ENCODE data around the gene CKS2.

CKS2 gene

DNA sequence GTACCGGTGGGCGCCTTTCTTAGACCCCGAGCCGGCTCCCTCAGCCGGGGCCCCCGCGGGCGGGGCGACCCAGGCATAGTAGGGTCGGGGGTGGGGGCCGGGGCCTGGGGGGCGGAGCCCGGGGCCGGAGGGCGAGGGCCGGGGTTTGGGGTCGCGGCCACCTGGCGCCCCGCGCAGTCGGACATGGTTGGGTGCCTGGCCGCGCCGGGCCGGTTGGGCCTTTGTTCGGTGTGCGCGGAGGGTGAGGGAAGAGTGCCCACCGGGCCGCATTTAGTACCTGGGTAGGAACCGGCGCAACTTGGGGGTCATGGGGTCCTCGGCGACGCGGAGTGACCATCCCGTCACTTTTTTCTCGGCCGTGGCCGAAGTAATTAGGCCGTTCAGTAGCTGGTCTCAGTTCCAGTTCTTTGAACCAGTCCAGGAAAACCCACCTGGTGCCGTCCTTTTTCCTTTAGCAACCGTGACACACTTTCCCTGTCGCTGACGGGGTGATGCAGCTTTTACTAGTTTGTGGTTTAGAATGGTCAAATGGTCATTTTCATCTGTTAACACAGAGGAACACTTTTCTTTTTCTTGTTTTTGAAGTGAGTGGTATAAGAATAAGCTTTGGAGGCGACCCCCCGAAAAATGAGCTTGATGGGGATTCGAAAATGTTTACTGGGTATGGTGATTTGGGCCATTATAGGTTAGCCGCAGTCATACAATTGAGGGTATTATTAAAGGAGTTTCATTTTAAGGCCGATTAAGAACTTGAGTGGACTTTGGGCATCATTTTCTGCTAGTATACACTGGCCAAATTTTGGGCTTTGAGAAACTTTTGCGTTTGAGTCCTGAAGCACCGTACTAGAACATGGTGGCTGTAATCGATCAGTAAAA is 589 bp downstream of the CKS2 start:
- no peak for DNase-seq (ENCODE audit: low spot score)

DNA sequence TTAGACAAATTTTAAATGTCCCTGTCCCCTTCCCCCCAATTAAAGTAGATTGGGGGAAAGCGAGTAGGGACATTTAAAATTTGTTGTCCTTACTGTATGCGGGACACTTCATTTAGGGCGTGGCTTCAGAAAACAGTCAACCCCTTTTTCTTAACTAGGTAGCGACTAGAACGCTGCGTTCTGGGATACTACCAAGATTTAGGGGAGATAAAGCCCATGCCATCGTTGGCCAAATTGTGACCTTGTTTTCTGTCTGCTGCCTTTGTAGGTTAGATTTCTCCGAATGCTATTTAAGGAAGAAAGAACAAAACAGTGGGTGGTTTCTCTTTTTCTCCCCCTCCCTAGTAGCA is 1.2 kb downstream of the CKS2 start:
- DNase-seq (ENCODE audit: low spot score), result peak; percentile 43

DNA sequence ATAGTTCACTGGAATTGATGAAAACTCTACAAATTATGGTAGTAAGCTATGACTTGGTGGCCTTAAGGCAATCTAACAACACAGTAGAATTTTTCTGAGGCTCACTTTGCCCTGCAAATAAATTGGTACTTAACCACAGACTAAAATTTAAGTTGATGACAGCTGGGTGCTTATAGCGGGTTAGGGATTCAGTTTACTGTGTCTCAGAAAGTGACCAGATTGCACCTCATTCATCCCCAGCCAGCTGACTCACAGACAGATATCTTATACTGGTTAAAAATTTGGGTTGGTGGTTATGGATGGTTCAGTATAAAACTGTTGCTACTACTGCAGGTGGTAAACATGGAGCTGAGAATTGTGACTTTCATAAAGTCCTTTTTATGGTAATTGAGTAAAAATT is 2.8 kb downstream of the CKS2 start:
- peak; percentile 40 for DNase-seq (ENCODE audit: low spot score)

DNA sequence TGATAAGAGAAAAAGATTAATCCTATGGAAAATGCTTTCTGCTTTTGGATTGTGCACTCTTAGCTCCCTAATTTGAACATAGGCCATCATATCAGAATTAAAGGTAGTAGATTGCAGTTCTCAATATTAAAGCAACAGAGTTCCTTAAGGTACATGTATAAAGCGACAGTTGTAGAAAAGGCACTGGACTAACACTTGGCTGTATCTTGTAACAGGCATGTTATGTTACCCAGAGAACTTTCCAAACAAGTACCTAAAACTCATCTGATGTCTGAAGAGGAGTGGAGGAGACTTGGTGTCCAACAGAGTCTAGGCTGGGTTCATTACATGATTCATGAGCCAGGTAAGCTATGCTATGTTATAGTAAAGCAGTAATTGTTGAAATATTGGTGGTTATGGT is 4.0 kb downstream of the CKS2 start:
- no peak for DNase-seq (ENCODE audit: low spot score)

DNA sequence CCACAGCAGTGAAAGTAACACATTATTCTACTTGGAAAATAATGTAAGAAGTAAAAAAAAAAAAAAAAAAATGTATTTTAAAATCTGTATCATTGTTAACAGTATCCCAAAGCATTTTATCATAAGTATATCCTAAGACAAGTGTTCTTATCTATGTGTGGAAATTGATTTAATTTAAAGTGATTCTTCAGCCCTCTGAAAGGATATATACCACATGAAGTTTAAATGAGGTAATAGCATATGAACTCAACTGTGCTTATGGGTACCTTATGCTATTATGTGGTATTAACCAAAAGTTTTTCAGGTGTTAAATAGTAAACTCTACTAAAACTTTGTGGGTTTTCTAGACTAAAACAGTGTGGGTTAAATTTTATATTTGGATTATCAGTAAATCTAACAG is 4.5 kb downstream of the CKS2 start:
- DNase-seq (ENCODE audit: low spot score), result no peak

DNA sequence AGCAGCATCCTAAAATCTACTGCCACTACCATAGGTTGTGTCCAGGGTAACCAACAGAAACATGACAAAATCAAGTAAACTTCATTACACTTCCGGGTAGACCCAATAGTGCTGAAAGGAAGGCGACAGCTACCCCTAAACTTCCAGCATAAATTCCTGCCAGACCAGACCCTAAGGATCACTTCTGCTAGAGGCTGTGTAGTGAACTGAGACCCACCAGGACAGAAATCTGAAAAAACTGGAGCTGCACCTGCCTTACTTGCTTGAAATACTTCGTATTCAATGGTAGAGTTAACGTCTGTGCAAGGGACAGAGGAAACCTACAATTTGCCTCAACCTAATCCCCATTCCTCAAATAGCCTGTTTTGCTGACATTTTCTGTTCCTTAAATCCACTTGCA is 6.3 kb downstream of the CKS2 start:
- DNase-seq (ENCODE audit: low spot score), result no peak

DNA sequence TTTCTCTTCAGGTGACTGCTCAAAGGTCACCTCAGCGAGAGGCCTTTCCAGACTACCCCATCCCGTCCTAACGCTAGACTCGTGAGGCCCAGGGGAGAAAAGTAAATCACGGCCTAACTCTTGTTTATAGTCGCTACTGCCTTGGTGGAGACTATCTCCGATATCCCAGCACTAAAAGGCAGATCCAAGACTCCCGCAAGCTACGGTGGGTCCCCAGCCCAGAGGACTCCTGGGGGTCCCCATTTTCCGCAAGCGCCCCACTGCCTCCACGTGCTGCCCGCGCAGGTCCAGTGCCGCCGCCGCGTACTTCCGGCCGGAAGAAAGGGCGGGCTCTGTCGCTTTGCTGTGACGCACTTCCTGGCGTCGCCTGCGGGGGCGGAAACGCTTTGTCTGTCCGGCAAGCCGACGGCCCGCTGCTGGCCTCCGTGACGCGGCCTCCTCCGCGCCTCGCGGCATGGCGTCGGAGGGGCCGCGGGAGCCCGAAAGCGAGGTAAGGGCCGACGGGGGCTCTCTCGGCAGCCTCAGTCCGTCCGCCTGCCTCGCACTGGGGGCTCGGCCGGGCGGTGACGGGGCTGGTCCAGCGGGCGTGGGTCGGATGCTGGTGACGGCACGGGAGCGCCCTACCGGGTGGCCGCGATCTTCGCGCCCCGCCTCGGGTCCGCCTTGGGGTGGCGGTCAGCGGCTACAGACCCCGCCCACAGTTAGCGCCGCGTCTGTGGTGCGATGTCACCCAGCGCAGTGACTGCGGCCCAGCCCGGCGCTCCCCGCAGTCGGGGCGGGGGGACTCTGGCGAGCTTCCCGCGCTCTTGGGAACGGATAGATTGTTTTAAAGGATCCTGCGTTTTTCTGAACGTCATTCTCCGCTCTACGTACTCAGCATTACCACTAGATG is 7.4 kb downstream of the CKS2 start, which contains the start of gene SECISBP2:
TSS of gene SECISBP2 (plus strand) at position 378 of the 892 bp plus-strand sequence. CDS start at position 455, 77 bp downstream.
- peak; percentile 95 for DNase-seq (ENCODE audit: low spot score)

DNA sequence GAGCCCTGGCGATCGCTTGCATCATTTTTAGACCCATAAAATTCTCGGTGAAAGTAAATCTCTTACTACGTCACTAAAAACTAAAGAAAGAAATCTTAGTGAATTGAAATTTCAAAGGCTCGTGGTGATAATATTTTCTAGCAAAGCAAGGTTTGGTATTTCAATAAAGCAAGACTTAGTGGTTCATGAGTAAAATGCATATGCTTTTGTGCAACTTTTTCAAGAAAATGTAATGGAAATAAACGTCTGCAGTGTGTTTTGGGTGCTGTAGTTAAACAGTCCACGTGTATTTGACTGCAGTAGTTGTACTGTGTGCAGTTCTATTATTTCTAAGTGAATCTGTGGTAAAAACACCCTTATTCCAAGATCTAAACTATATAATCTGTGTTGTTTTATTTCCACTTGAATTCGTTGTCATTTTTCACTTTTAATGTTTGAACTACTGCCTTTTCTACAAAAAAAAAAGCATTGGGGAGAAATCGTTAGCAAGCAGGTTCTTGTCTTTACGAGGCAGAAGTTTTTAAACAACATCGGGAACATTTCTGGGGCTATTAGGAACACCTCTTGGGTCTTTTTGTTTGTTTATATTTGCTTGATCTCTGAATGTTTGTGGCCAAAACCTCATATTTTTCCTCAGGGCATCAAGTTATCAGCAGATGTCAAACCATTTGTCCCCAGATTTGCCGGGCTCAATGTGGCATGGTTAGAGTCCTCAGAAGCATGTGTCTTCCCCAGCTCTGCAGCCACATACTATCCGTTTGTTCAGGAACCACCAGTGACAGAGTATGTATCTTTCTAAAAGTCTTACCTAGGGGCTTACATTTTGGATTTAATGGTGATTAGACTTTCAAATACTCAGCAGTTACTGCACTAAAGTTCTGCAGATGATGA is 8.3 kb downstream of the CKS2 start:
- DNase-seq (ENCODE audit: low spot score), result no peak

DNA sequence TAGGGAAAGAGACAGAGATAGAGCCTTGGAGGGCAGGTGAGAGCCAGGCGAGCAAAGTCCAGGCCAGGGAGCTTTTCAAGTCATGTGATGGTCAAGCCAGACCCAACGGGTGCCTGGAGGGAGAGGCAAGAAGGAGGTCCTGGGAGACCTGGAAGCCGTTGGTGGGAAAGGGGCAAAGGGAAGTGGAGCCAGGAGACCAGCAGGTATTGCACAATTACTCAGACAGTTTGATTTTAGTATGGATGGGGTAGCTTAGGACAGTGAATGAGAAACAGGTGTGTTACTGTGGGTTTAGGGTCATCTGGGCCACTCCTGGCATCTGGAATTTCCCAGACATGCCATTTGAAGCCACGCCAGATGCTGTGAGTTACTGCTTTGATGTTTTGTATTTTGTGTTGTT is 12.4 kb downstream of the CKS2 start:
- no peak for DNase-seq (ENCODE audit: low spot score)

DNA sequence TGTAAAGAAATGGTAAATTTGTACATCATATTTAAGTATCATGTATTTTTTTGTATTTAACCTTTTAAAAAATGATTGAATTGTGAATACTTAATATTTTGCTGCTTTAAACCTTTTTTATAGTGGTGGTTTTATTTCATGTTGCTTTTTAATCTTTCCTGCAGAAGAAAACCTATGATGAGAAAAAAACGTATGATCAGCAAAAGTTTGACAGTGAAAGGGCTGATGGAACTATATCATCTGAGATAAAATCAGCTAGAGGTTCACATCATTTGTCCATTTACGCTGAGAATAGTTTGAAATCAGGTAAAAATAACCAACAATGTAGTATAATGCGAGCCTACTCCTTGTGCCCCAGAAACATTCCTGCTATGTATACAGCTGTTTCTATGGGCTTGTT is 14.7 kb downstream of the CKS2 start:
- no peak for DNase-seq (ENCODE audit: low spot score)

DNA sequence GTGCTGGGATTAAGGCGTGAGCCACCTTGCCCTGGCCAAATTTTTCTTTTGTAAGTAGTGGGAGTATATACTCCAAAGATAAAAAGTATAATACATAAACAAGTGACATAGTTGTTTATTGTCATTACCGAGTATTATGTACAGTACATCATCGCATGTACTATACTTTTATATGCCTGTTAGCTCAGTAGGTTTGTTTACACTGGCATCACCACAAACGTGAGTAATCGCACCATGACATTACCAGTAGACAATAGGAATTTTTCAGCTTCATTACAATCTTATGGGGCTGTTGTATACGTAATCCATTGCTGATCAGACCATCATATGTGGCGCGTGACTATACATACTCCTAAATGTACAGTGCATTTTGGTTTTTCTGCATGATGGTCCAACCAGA is 17.1 kb downstream of the CKS2 start:
- no peak for DNase-seq (ENCODE audit: low spot score)

DNA sequence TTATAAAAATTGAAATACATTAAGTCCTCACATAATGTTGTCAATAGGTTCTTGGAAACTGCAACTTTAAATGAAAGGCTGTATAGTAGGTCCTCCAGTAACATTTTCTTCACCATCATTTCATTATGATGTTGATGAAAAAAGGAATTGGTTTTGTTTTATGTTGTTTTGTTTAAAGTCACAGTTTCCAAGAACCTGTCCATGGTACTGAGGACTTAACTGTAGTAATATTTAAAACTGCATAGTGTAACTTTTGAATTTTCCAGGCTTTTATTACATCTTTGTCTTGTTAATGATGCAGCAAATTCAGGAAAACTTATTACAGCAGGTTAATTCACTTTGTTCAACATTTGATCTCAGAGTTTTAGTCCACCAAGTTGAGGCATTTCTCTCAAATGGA is 18.9 kb downstream of the CKS2 start:
- no peak for DNase-seq (ENCODE audit: low spot score)

DNA sequence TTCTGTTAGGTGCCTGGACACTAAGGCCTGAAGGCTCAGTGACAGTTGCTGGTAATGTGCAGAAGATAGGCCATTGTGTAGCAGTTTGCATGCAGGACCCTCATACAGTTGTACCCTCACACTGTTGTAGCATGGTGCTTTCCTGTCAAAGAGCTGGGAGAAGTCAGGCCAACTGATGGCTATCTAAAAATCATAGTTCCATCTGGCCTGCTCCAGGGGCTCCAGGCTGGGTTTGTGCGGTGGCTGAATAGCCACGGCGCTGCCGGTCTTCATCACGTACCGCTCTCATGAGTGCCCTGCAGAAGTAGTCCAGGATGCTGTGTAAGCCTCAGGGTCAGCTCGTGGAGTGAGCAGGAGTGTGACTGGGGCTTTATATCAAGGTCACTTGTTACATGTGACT is 19.5 kb downstream of the CKS2 start:
- no peak for DNase-seq (ENCODE audit: low spot score)

DNA sequence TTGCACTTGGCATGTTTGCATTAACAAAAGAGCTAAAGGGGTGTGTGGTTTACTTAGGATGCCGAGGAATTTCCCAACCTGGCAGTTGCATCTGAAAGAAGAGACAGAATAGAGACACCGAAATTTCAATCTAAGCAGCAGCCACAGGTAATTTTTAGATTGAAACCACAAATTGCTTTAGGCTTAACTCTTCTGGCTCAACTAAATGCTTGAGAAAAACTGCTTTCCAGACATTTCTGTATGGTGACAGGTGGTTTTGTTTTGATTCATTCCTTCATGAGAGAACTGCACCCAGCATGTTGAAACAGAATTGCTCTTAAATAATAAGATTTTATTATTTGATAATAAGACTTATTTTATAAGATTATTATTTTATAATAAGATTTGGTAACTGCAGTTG is 28.8 kb downstream of the CKS2 start:
- DNase-seq (ENCODE audit: low spot score), result peak; percentile 59

DNA sequence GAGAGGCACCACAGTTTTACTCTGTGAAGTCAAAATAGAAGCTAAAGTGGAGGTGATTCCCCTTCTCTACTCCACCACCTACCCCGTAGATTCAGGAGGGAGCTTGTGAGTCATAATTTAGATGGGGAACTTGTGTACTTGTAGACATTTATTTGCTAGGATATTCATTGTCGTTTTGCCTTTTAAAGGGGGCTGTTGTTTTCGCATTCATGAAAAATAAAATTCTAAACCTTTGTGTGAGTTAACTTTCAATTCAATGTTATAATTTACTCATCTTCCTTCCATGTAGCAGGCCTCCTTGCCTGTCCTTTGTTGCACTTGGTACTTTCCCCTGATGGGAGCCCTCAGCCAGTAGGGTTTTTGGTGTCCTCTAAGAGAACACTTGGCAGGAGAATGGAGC is 29.3 kb downstream of the CKS2 start:
- DNase-seq (ENCODE audit: low spot score), result peak; percentile 54

DNA sequence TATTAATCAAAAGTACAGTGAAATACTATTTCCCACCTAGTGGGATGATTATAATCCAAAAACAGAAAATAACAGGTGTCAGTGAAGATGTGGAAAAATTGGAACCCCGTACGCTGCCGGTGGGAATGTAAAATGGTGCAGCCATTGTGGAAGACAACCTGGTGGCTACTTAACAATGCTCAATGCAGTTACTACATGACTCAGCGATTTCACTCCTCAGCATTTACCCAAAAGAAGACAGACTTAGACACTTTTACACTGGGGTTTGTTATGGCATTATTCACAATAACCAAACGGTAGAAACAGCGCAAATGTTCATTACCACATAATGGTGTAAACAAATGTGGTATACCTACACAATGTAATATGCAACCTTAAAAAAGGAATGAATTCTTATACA is 31.2 kb downstream of the CKS2 start:
- DNase-seq (ENCODE audit: low spot score), result no peak

DNA sequence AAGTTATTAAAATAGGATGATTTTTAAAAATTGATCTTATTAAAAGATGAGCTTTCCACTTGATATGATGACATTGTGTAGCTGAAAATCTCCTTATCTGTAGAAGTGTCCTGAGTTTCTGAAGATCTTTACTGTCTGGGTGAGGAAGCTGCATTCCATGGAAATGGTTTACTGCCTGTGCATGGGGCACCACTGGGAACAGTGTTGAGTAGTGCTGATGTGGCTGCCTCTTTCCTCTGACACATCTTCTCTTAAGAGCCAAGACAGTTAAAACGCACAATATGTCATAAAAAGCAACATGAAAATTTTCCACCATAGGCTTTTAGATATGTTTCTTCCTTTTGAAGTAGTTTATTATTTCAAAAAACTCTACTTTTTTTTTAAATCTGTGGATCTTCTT is 32.0 kb downstream of the CKS2 start:
- no peak for DNase-seq (ENCODE audit: low spot score)

DNA sequence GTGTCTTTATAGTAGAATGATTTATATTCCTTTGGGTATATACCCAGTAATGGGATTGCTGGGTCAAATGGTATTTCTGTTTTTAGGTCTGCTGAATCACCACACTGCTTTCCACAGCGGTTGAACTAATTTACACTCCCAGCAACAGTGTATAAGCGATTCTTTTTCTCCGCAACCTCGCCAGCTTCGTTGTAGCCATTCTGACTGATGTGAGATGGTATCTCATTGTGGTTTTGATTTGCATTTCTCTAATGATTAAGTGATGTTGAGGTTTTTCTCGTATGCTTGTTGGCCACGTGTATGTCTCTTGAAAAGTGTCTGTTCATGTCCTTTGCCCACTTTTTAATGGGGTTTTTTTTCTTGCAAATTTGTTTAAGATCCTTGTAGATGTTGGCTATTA is 32.8 kb downstream of the CKS2 start:
- DNase-seq (ENCODE audit: low spot score), result peak; percentile 47

DNA sequence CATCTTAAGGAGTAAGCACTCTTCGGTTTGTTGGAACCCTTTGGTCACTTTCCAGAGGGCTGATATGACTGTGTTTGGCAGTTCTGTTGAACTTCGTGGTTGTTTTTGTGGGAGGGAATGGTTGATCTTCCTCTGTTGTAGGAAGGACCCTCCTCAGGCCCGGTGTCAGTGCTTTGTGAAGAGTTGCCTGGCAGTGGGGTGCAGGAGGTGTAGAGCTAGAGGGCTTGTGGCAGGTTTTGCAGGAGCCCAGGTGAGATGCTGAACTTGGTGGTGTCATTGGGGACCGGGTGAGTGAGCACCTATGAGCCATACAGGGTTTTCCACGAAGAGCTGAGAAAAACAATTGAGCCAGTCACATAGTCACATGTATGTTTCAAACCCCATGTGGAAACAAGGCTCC is 34.5 kb downstream of the CKS2 start:
- no peak for DNase-seq (ENCODE audit: low spot score)

DNA sequence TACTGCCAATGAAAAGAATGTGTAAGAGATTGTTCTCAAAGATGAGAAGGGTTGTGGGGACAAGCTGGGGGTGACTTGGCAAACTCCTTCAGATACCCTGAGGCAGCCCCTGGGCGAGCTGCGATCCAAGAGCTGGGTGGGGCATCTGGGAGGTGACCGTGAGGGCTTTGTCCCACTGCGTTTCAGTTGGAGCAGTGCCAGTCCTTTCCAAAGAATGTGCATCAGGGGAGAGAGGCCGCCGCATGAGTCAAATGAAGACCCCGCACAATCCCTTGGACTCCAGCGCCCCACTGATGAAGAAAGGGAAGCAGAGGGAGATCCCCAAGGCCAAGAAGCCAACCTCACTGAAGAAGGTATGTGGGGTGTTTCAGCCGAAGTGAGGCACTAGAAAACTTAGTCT is 35.7 kb downstream of the CKS2 start:
- no peak for DNase-seq (ENCODE audit: low spot score)

DNA sequence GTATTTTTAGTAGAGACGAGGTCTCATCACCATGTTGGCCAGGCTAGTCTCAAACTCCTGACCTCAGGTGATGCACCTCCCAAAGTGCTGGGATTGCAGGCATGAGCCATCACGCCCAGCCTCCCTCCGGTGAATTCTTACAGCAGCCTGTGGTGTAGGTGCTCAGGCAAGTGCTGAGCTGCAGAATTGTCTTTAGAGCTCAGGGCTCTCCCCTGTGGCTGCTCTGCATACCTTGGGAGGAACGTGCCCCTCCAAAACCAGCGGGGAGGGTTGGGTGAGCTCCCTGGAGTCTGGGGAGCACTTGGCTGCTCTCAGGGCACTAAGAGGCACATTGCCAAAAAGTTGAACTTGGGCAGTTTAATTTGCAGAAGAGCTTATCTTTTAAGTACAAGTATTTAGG is 36.7 kb downstream of the CKS2 start:
- DNase-seq (ENCODE audit: low spot score), result no peak

DNA sequence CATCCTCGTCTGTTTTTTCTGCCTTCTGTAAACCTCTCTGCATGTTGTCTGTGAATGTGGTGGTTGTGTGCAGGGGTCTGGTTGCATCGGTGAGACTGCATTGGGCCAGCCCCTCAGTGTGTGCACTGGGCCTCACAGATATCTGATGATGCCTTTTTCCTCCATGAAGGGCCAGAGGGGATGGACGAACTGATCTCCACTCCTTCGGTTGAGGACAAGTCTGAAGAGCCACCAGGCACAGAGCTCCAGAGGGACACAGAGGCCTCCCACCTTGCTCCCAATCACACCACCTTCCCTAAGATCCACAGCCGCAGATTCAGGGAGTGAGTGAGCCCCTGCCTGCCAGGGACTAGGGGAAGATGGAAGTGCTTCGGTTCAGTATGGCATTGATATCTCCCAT is 38.6 kb downstream of the CKS2 start:
- no peak for DNase-seq (ENCODE audit: low spot score)

Measured in activated CD4-positive, alpha-beta T cell treated with anti-CD3 and anti-CD28 coated beads, Interleukin-2, Interleukin-4, amounts not matched to agents 100 ng/mL and 50 ng/mL, durations not matched to agents 16 hours and 8 hours (primary cell).